ENCODE results near the gene LGALS7B. TPM values are rescaled to one million over a fixed set of nuclear protein-coding genes. Genes with fewer than 3 reads are reported as not detected.
"Not testable (repeated sequence)": the region's sequence is repeated elsewhere in the genome, so short reads cannot be mapped to it uniquely, and the experiment has no call there.

Gene LGALS7B
- total RNA-seq, 1 donor from 2014 or later = not detected

DNA sequence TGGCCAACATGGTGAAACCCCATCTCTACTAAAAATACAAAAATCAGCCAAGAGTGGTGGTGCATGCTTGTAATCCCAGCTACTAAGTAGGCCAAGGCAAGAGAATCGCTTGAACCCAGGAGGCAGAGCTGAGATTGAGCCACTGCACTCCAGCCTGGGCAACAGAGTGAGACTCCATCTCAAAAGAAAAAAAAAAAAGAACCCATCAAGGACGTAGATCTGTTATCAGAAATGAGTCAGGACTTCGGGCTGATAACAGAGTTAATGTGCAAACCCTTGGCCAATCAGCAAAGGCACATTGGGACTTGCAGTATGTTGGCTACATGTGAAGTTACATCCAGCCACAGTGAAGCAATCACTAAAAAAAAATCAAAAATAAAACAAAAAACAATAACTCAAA, 4.8 kb upstream of the LGALS7B start:
- Mint-ChIP-seq H3K27ac (ENCODE audit: unreplicated experiment) (no peak overlapping the region), H3K9me3 (no peaks in the 10 kb centered on the region), H3K36me3 (ENCODE audit: low read depth) (no peaks in the 10 kb centered on the region), H3K4me1 (no peaks in the 10 kb centered on the region), H3K27me3 (ENCODE audit: low read depth) (peaks cover 19% of the 10 kb centered on the region), H3K4me3 (no peak overlapping the region)
- DNase-seq (ENCODE audit: low read depth, low spot score) = no peak
- TF ChIP-seq, protein P1, sequence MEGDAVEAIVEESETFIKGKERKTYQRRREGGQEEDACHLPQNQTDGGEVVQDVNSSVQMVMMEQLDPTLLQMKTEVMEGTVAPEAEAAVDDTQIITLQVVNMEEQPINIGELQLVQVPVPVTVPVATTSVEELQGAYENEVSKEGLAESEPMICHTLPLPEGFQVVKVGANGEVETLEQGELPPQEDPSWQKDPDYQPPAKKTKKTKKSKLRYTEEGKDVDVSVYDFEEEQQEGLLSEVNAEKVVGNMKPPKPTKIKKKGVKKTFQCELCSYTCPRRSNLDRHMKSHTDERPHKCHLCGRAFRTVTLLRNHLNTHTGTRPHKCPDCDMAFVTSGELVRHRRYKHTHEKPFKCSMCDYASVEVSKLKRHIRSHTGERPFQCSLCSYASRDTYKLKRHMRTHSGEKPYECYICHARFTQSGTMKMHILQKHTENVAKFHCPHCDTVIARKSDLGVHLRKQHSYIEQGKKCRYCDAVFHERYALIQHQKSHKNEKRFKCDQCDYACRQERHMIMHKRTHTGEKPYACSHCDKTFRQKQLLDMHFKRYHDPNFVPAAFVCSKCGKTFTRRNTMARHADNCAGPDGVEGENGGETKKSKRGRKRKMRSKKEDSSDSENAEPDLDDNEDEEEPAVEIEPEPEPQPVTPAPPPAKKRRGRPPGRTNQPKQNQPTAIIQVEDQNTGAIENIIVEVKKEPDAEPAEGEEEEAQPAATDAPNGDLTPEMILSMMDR (conservative IDR thresholded peaks at IDR 0.05) = no peak

DNA sequence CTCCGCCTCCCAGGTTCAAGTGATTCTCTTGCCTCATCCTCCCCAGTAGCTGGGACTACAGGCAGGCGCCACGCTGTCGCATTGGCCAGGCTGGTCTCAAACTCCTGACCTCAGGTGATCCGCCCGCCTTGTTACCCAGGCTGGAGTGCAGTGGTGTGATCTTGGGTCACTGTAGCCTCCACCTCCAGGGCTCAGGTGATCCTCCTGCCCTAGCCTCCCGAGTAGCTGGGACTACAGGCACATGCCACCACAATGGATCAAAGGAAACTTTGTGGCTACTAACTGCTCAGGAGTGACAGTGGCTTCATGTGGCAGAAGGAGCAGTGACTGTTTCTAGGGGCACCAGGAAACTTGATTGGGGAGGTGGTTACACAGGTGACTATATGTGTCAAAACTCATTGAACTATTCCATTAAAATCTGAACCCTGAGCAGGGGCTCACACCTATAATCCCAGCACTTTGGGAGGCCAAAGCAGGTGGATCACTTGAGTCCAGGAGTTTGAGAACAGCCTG, 3.8 kb upstream of the LGALS7B start:
- Mint-ChIP-seq H3K27ac (ENCODE audit: unreplicated experiment) (no peak overlapping the region), H3K4me3 (no peak overlapping the region), H3K4me1 (no peaks in the 10 kb centered on the region), H3K9me3 (no peaks in the 10 kb centered on the region), H3K36me3 (ENCODE audit: low read depth) (no peaks in the 10 kb centered on the region), H3K27me3 (ENCODE audit: low read depth) (peaks cover 12% of the 10 kb centered on the region)
- TF ChIP-seq, protein P1 (conservative IDR thresholded peaks at IDR 0.05) = no peak
- DNase-seq (ENCODE audit: low read depth, low spot score) = no peak

DNA sequence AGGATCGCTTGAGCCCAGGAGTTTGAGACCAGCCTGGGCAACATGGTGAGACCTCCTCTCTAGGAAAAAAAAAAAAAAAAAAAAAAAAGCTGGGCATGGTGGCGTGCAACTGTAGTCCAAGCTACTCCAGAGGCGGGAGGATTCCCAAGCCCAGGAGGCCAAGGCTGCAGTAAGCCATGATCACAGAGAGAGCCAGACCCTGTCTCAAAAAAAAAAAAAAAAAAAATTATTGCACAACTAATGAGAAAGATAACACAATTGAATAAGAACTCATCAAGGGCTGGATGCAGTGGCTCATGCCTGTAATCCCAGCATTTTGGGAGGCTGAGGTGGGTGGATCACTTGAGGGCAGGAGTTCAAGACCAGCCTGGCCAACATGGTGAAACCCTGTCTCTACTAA, 2.9 kb upstream of the LGALS7B start:
- H3K4me1 Mint-ChIP-seq; H3K27ac Mint-ChIP-seq (ENCODE audit: unreplicated experiment); H3K27me3 Mint-ChIP-seq (ENCODE audit: low read depth); H3K4me3 Mint-ChIP-seq; H3K36me3 Mint-ChIP-seq (ENCODE audit: low read depth); DNase-seq (ENCODE audit: low read depth, low spot score); H3K9me3 Mint-ChIP-seq: not testable (repeated sequence)

DNA sequence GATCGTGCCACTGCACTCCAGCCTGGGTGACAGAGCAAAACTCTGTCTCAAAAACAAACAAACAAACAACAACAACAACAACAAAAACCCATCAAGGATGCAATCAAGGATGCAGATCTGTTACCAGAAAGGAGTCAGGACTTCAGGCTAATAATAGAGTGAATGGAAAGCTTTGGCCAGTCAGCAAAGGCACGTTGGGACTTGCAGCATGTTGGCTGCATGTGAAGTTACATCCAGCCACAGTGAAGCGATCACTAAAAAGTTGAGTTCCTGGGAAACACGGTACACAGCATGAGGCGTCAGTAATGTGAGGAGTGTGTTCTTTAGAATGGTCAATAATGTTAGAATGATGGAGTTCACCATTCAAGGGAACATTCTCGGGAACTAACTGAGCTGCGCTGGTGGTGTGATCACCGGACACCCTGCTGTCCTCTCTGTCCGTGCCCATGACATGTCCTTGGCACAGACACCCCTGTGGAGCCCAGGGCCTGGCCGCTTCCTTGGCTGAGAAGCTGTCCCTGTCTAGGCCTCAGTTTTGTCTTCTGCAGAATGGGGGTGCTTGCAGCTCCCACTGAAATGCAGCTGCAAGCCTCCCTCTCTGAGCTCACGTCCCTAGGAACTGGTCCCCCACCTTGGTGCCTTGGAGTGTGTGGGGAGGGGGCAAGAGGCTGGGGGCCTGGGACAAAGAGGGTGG, 2.3 kb upstream of the LGALS7B start:
- TF ChIP-seq, protein P1 (conservative IDR thresholded peaks at IDR 0.05) = no peak
- Mint-ChIP-seq H3K4me3 (no peak overlapping the region), H3K4me1 (no peaks in the 10 kb centered on the region)

DNA sequence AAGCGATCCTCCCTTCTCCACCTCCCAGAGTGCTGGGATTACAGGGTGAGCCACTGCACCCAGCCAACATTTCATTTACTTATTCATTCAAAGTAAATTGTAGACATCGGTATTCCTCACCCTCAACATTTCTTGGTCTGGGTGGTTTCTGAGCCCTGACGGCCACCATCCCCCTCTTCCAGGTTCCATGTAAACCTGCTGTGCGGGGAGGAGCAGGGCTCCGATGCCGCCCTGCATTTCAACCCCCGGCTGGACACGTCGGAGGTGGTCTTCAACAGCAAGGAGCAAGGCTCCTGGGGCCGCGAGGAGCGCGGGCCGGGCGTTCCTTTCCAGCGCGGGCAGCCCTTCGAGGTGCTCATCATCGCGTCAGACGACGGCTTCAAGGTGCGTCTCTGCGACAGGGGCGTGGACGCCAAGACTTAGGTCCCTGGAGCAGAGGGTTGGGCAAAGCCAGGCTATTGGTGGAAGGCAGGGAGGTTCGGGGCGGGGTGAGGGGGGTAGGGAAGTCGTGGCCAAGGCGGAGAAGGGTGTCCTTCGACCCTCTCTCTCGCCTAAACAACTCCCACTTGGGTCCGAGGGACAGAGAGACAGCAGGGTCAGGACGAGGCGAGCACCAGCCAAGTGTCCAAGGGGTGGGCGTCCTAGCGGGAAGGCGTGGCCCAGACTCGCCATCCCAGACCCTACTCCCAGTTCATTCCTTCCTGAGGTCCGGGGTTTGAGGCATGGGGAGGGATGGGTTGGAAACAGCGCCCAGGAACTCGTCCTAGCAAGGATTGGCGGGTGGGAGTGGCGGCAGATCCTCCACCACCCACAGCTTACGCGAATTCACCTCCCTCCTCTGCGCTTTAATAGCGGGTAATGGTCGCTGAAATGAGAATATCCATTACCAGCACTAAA, 1.8 kb downstream of the LGALS7B start:
- H3K36me3 Mint-ChIP-seq (ENCODE audit: low read depth); H3K9me3 Mint-ChIP-seq; H3K27ac Mint-ChIP-seq (ENCODE audit: unreplicated experiment); H3K4me3 Mint-ChIP-seq; H3K27me3 Mint-ChIP-seq (ENCODE audit: low read depth); H3K4me1 Mint-ChIP-seq; DNase-seq (ENCODE audit: low read depth, low spot score): not testable (repeated sequence)

More for the DNA sequence above, 2.3 kb upstream of the LGALS7B start:
- Mint-ChIP-seq H3K27ac (ENCODE audit: unreplicated experiment) (no peak overlapping the region), H3K36me3 (ENCODE audit: low read depth) (no peaks in the 10 kb centered on the region), H3K9me3 (no peaks in the 10 kb centered on the region), H3K27me3 (ENCODE audit: low read depth) (peaks cover 1% of the 10 kb centered on the region)
- no peak for DNase-seq (ENCODE audit: low read depth, low spot score)

DNA sequence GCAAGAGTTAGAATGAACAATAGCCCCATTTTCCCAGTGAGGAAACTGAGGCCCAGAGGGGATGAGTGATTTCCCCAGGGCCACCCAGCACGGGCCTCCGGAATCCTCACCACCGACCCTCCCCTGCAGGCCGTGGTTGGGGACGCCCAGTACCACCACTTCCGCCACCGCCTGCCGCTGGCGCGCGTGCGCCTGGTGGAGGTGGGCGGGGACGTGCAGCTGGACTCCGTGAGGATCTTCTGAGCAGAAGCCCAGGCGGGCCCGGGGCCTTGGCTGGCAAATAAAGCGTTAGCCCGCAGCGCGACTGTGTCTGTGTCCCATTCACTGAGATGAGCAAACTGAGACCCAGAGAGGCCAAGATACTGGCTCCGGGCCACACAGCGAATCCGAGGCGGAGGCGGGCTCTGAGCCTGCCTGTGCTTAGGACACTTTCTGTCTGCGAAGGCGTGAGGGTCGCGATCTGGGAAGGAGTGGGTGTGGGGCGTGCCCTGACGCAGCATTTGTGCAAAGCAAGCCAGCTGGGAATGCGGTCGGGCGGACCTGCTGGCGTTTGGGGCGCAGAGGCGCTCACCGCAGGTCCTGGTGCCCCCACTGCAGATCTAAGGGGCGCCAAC, 2.6 kb downstream of the LGALS7B start:
- H3K27me3 Mint-ChIP-seq (ENCODE audit: low read depth); H3K27ac Mint-ChIP-seq (ENCODE audit: unreplicated experiment); H3K36me3 Mint-ChIP-seq (ENCODE audit: low read depth); H3K9me3 Mint-ChIP-seq; H3K4me3 Mint-ChIP-seq; H3K4me1 Mint-ChIP-seq; DNase-seq (ENCODE audit: low read depth, low spot score): not testable (repeated sequence)
